ENCODE data around the gene GOLGA8F. TPM values are rescaled to one million over a fixed set of nuclear protein-coding genes. Genes with fewer than 3 reads are reported as not detected.
"Not testable (repeated sequence)": the region's sequence is repeated elsewhere in the genome, so short reads cannot be mapped to it uniquely, and the experiment has no call there.

Gene GOLGA8F, protein sequence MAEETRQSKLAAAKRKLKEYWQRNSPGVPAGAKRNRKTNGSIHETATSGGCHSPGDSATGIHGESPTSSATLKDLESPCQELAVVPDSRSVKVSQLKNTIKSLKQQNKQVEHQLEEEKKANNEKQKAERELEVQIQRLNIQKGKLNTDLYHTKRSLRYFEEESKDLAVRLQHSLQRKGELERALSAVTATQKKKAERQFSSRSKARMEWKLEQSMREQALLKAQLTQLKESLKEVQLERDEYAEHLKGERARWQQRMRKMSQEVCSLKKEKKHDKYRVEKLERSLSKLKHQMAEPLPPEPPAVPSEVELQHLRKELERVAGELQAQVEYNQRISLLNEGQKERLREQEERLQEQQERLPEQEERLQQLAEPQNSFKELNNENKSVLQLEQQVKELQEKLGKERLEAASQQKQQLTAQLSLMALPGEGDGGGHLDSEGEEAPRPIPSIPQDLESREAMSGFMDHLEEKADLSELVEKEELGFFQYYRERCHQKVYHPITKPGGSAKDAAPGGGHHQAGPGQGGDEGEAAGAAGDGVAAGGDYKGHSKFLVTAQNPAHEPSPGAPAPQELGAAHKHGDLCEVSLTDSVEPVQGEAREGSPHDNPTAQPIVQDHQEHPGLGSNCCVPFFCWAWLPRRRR
- total RNA-seq, result not detected

DNA sequence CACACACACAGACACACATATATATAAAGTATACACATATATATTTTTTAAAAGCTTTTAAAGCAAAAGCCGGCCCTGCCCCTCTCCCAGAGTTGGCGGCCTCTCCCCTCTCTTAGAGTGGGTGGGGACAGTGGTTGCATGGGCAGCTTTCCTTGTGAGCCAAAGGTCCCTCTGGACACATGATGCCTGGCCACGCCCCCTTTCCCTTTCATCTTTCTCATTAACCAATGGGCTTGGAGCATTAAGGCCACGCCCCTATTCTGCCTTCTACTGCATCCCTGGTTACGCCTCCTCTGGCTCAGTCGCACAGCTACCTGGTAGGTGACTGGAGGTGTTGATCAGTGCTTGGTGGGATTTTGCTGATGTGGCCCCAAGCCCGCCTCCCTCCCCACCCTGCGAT, at the start of gene GOLGA8F:
TSS of gene GOLGA8F (plus strand) at position 301 of the 400 bp plus-strand sequence. CDS start at position 399, 98 bp downstream.
- not testable (repeated sequence) for DNase-seq (ENCODE audit: low spot score)

DNA sequence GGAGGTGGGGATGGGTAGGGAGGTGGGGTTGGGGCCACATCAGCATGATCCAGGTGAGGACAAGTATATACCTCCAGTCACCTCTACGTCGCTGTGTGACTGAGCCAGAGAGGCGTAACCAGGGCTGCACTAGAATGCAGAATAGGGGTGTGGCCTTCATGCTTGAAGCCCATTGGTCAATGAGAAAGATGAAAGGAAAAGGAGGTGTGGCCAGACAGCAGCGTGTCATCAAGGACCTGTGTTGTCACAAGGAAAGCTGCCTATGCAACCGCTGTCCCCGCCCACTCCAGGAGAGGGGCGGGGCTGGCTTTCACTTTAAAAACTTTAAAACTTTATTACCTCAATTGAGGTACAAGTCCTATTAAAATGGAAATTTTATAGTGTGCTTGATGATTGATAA, 20.5 kb upstream of the GOLGA8F start, which contains the start of gene GOLGA6L24:
TSS of gene GOLGA6L24 (minus strand) at position 101 of the 400 bp plus-strand sequence. CDS start at position 40, 61 bp downstream.
- not testable (repeated sequence) for DNase-seq (ENCODE audit: low spot score)

DNA sequence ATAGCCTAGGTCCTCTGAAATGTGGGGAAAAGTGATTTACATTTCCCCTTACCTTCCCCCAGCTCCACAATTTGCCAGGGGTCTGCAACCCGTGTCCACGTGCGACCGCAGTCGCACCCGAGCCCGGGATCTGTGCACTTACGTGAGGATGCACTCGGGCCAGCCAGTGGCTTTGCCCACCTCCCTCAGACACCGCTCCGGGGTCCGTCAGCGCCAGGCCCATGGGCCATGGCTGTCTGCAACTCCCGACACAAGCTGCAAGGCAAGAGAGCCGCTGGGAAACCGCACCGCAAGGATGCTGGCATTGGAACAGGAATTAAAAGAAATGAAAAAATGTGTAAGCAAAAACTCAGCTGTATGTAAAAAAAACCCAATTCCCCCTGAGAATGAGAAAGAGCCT, 13.0 kb upstream of the GOLGA8F start:
- not testable (repeated sequence) for DNase-seq (ENCODE audit: low spot score)

DNA sequence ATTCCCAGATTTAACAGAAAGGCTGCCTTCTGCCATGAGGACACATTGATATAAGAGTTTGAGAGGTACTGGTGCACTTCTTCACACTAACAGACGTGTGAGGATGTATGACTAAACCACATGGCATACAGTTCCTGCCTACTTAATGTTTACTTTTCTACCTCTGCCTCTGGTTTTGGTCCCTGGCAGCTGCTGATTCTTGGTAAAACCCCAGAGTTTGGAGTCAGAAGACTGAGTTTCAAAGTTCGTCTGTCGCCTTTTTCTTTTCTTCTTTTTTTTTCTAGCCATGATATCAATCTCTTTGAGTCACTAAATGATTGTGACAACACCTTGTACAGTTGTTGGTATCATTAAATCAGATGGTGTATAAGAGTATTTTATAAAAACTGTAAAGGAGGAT, 1.6 kb downstream of the GOLGA8F start:
- DNase-seq (ENCODE audit: low spot score), result not testable (repeated sequence)

DNA sequence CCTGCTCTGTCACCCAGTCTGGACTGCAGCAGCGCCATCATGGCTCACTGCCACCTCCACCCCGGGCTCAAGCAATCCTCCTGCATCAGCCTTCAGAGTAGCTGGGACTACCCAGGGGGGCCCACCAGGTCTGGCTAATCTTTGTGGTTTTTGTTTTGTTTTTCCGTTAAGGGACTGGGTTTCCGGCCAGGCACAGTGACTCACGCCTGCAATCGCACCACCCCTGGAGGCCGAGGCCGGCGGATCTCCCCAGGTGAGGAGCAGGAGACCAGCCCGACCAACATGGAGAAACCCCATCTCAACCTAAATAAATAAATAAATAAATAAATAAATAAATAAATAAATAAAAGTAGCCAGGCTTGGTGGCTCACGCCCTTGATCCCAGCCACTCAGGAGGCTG, 17.6 kb downstream of the GOLGA8F start:
- DNase-seq (ENCODE audit: low spot score), result not testable (repeated sequence)

DNA sequence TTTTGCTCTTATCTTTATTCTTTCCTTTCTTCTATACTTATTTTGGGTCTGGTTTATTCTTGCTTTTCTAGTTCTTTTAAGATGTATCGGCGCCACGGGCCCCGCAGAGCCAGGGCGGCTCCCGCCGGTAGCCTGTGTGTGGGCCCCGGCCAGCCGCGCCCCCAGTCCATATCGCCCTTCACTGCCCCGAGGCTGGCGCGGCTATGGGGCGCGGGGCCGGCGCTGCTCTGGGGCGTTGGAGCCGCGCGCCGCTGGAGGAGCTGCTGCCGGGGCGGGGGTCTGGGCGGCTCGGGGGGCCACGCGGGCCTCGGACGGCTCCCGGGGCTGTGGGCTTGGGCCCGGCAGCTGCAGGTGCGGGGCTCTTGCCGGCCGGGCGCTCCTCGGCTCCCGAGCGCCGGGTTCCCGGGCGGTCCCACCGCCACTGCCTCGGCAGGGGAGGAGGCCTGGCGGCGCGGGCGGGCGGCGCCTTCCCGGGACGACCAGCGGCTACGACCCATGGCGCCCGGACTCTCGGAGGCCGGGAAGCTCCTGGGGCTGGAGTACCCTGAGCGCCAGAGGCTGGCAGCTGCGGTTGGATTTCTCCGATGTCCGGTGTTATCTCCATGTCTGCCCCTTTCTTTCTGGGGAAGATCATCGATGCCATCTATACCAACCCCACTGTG, 24.4 kb downstream of the GOLGA8F start:
- DNase-seq (ENCODE audit: low spot score), result not testable (repeated sequence)

DNA sequence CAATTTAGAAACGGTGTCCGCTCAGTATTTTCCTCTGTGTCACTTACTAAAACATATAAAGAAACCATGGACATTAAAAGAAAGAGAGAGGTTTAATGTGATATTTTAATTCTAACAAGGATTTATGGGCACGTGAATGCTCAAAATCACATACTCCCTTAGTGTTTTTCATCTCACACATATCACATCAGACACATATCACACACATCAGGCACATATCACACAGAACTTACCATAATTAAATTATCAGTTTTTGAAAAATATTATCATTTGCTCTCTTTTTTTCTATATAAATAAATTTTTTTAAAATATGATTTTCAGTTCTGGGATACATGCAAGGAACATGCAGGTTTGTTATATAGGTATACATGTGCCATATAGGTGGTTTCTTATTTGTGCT, 42.0 kb downstream of the GOLGA8F start:
- DNase-seq (ENCODE audit: low spot score), result not testable (repeated sequence)

DNA sequence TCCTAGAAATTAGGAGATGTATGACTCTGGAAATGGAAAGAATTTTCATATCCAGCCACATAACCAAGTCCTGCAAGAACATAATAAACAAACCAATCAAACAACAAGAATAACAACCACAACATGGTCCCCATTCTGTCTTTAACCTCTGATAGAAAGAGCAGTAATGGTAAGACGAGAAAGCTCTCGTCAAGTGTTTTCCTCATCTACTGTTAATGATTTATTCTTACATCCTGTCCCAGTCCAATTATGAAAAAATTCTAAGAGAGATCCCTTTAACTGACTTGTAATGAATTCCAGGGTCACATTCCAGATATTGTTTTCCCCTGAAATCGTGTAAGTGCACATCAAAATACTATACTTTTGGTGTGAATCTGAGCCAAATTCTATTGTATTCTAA, 57.1 kb downstream of the GOLGA8F start:
- not testable (repeated sequence) for DNase-seq (ENCODE audit: low spot score)

Other genes with a start within 250 kb of the GOLGA8F start
- gene HERC2, start 56.5 kb upstream of the GOLGA8F start, total RNA-seq, result 55.9 TPM
- not detected for gene GOLGA6L24, start 20.6 kb upstream of the GOLGA8F start, total RNA-seq
- gene GOLGA8G, start 154.3 kb downstream of the GOLGA8F start, total RNA-seq, result not detected
- gene GOLGA6L25, start 174.9 kb downstream of the GOLGA8F start, total RNA-seq, result not detected

Measured in mucosa of gallbladder (tissue), 1 donor.